Transverse colon (tissue), 3 donors: ENCODE results near the gene EYS.

ENCODE experiments used
- CTCF ChIP-seq, 5 experiments: fragments of 200-600 bp in 3 of 5; fragments of 450-650 bp in 2 of 5; sonication (generic) in 3 of 5; IDR thresholded peaks; 1 replicate in 2 of 5; 2 replicates in 3 of 5; pipeline ENCODE4 v1.5.1; 2016 to 2017; ENCODE audit warnings: antibody characterized with exemption in 5 of 5, inconsistent platforms in 3 of 5, mild to moderate bottlenecking in 2 of 5, moderate library complexity in 1 of 5
- EP300 ChIP-seq: sonication (generic); formaldehyde crosslinking; IDR thresholded peaks from one replicate; pipeline ENCODE4 v1.6.1; 2017; ENCODE audit warnings: antibody characterized with exemption, low read depth
- POLR2A ChIP-seq: fragments of 450-650 bp; IDR thresholded peaks from one replicate; pipeline ENCODE4 v1.6.1; 2016; ENCODE audit warnings: antibody characterized with exemption, mild to moderate bottlenecking, moderate library complexity

GRCh38 chr6:64335195-64335594 lies 1371.8 kb downstream of the EYS start:
- no peak for TF ChIP-seq CTCF (IDR thresholded peaks at IDR 0.05)
- no peak for TF ChIP-seq POLR2A
- TF ChIP-seq EP300 = no peak
